GM23248 (cell line): Measurements from ENCODE around the gene FOXL2.

ENCODE experiments used
- EZH2 ChIP-seq: fragments of 200-600 bp; sonication (generic); IDR thresholded peaks from 2 replicates; pipeline ENCODE4 v1.6.1; 2018; ENCODE audit warnings: antibody characterized with exemption, mild to moderate bottlenecking; ENCODE audit not compliant: insufficient read depth, poor library complexity, severe bottlenecking
- EZH2phosphoT487 ChIP-seq: fragments of 200-600 bp; sonication (generic); IDR thresholded peaks from 2 replicates; pipeline ENCODE4 v1.6.1; 2018; ENCODE audit warnings: antibody characterized with exemption, moderate library complexity, mild to moderate bottlenecking, low read depth; ENCODE audit not compliant: insufficient read depth

GRCh38 chr3:138950701-138951100 is 3.8 kb upstream of the FOXL2 start:
- TF ChIP-seq EZH2: no peak
- no peak for TF ChIP-seq EZH2phosphoT487
